Measurements from ENCODE around the gene CMC4. TPM values are rescaled to one million over a fixed set of nuclear protein-coding genes. Genes with fewer than 3 reads are reported as not detected.
A peak's percentile ranks its signal among the peaks of the same experiment; 100 is the strongest.

The CMC4 gene
- total RNA-seq, 1 experiment from 2014 or later, result 0.59 TPM

DNA sequence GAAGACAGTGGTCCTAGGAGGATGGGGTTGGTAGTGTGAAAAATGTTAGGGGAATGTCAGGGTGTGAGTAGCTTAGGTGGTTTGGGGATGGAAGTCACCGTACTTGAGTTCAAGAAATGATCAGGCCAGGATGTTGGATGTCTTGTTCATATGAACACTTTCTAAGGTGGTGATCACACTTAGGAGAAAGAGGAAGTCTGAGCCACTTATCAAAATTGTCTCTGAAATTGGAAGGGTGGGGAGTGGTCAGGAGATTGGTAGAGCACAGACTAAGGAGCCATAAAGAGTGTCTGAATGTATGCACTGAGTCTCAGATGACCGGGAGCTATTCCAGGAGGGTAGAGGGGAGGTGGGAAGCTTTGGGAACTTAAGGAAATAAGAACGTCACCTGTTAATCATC lies 17.3 kb downstream of the CMC4 start:
- Mint-ChIP-seq H3K27me3 (ENCODE audit: unreplicated experiment) (no peaks in the 10 kb centered on the region), H3K4me1 (ENCODE audit: low read depth, unreplicated experiment) (peaks cover 15% of the 10 kb centered on the region), H3K9me3 (ENCODE audit: low read depth, unreplicated experiment) (no peaks in the 10 kb centered on the region), H3K27ac (ENCODE audit: unreplicated experiment) (peak overlapping the region; percentile 29), H3K36me3 (ENCODE audit: insufficient read depth, unreplicated experiment) (no peaks in the 10 kb centered on the region), H3K4me3 (ENCODE audit: low read depth, unreplicated experiment) (peak overlapping the region; percentile 10)
- TF ChIP-seq, protein P1, sequence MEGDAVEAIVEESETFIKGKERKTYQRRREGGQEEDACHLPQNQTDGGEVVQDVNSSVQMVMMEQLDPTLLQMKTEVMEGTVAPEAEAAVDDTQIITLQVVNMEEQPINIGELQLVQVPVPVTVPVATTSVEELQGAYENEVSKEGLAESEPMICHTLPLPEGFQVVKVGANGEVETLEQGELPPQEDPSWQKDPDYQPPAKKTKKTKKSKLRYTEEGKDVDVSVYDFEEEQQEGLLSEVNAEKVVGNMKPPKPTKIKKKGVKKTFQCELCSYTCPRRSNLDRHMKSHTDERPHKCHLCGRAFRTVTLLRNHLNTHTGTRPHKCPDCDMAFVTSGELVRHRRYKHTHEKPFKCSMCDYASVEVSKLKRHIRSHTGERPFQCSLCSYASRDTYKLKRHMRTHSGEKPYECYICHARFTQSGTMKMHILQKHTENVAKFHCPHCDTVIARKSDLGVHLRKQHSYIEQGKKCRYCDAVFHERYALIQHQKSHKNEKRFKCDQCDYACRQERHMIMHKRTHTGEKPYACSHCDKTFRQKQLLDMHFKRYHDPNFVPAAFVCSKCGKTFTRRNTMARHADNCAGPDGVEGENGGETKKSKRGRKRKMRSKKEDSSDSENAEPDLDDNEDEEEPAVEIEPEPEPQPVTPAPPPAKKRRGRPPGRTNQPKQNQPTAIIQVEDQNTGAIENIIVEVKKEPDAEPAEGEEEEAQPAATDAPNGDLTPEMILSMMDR (IDR thresholded peaks at IDR 0.05; ENCODE audit: unreplicated experiment), result no peak
- no peak for DNase-seq
- intact Hi-C loops (cut with micrococcal nuclease; ENCODE audit: unreplicated experiment), result no loop called here
- no TSS peak for BruUV-seq (replicated peaks)
- CTCF ChIA-PET, result no interaction called here

DNA sequence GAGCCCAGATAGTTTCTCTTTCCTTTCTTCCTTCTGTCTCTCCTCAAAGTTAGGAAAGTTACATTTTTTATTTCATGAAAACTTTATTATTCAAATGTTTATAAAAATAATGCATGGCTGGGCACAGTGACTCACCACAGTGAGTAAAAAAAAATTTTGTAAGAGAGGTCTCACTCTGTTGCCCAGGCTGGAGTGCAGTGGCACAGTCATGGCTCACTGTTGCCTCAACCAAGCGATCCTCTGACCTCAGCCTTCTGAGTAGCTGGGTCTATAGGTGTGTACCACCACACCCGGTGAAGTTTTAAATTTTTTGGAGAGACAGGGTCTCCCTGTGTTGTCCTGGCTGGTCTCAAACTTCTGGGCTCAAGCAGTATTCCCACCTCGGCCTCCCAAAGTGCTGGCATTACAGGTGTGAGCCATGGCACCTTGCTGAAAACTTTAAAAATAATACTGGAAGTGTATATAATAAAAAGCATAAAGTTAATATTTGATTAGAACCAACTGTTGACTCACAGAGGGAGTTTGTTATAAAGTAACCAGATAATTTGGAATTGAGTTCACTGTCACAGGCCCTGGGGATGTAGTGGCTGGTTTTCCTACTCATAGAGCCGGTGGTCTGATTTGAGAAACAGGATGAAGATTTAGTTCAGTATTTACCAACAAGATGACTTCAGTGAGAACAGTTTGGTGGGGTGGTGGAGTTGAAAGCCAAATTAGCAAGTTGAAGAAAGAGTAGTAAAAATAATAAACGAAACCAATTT lies 18.0 kb downstream of the CMC4 start:
- H3K27me3 Mint-ChIP-seq (ENCODE audit: unreplicated experiment), result no peaks in the 10 kb centered on the region
- TF ChIP-seq, protein P1 (IDR thresholded peaks at IDR 0.05; ENCODE audit: unreplicated experiment), result no peak
- H3K36me3 Mint-ChIP-seq (ENCODE audit: insufficient read depth, unreplicated experiment), result no peaks in the 10 kb centered on the region
- BruUV-seq (replicated peaks), result no TSS peak
- CTCF ChIA-PET, result no interaction called here
- peak overlapping the region; percentile 29 for H3K27ac Mint-ChIP-seq (ENCODE audit: unreplicated experiment)
- no peak for DNase-seq
- H3K4me3 Mint-ChIP-seq (ENCODE audit: low read depth, unreplicated experiment), result peak overlapping the region; percentile 10
- H3K9me3 Mint-ChIP-seq (ENCODE audit: low read depth, unreplicated experiment), result no peaks in the 10 kb centered on the region
- peaks cover 15% of the 10 kb centered on the region for H3K4me1 Mint-ChIP-seq (ENCODE audit: low read depth, unreplicated experiment)
- intact Hi-C loops (cut with micrococcal nuclease; ENCODE audit: unreplicated experiment), result no loop called here

DNA sequence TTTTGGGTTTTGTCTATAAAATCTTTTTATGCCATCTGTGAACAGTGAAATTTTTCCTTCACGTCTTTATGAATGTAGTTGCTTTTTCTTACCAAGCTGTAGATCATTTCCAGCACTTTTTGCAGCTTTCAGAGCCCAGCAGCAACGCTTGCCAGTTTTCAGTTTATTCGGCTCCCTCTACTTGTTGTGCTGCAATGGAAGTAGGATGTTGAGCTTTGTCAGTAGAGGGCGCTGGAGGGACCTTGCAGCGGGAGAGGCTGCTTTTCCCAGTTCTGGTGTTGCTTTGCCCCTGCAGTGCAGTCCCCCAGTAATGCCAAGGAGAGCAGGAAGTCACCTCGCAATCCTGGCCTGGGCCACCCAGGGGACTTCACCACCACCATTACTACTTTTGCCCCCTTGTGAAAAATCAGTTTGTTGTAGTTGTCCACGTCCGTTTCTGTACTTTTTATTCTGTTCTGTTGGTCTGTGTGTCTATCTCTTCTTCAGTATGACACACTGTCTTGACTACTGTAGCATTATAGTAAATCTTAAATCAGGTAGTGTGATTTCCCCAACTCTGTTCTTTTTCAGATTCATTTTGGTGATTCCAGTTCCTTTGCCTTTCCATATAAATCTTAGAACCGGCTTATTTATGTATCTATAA lies 21.8 kb downstream of the CMC4 start:
- H3K27ac Mint-ChIP-seq (ENCODE audit: unreplicated experiment), result no peak overlapping the region
- BruUV-seq (replicated peaks), result no TSS peak
- TF ChIP-seq, protein P1 (IDR thresholded peaks at IDR 0.05; ENCODE audit: unreplicated experiment), result no peak
- no peaks in the 10 kb centered on the region for H3K27me3 Mint-ChIP-seq (ENCODE audit: unreplicated experiment)
- CTCF ChIA-PET, result interaction anchor here (0.6 to 1.0 kb wide), 3 partner anchors 22 to 132 kb away, joined by 3 to 6 read pairs (median 3); partner anchors contain the start of gene FUNDC2
- no peaks in the 10 kb centered on the region for H3K9me3 Mint-ChIP-seq (ENCODE audit: low read depth, unreplicated experiment)
- H3K4me3 Mint-ChIP-seq (ENCODE audit: low read depth, unreplicated experiment), result no peak overlapping the region
- DNase-seq, result peak; percentile 65
- intact Hi-C loops (cut with micrococcal nuclease; ENCODE audit: unreplicated experiment), result no loop called here
- H3K4me1 Mint-ChIP-seq (ENCODE audit: low read depth, unreplicated experiment), result peaks cover 13% of the 10 kb centered on the region
- H3K36me3 Mint-ChIP-seq (ENCODE audit: insufficient read depth, unreplicated experiment), result no peaks in the 10 kb centered on the region

DNA sequence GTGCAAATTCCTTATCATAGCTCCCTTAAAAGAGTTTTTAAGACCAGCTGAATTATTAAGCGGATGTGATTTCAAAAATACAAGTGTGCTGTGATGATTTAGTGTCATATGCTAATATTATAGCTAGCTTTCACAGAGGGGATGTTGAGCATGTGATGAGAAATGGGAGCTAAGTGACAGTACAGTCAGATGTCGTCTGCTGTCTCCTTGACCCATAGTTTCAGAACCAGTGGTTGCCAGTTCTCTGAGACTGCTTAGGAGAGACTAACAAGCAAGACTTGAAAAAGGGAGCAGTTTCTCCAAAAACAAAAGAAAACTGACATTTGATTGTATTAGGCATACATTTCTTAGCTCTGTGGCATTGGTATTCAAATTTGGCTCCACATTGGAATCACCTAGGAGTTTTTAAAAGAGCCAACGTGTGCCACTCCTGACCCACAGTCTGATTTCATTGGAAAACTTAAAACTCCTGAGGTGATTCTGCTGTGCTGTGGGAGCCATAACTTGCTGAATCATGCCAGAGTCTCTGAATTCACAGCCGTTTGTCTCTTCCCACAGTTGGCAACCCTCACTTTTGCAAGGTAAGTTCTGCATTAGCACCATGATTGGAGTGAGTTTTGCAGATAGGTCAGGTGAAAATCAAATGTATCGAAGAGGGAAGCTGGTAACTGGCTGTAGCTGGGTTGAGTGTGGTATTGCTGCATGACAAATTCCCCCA lies 24.0 kb downstream of the CMC4 start:
- BruUV-seq (replicated peaks), result no TSS peak
- intact Hi-C loops (cut with micrococcal nuclease; ENCODE audit: unreplicated experiment), result no loop called here
- H3K4me3 Mint-ChIP-seq (ENCODE audit: low read depth, unreplicated experiment), result no peak overlapping the region
- H3K27ac Mint-ChIP-seq (ENCODE audit: unreplicated experiment), result no peak overlapping the region
- no peaks in the 10 kb centered on the region for H3K27me3 Mint-ChIP-seq (ENCODE audit: unreplicated experiment)
- no peak for DNase-seq
- H3K9me3 Mint-ChIP-seq (ENCODE audit: low read depth, unreplicated experiment), result no peaks in the 10 kb centered on the region
- no peaks in the 10 kb centered on the region for H3K4me1 Mint-ChIP-seq (ENCODE audit: low read depth, unreplicated experiment)
- CTCF ChIA-PET, result no interaction called here
- peaks cover 4% of the 10 kb centered on the region for H3K36me3 Mint-ChIP-seq (ENCODE audit: insufficient read depth, unreplicated experiment)
- TF ChIP-seq, protein P1 (IDR thresholded peaks at IDR 0.05; ENCODE audit: unreplicated experiment), result no peak

Data from Calu3 (cell line).